ENCODE results near the gene FBXL17.

DNA sequence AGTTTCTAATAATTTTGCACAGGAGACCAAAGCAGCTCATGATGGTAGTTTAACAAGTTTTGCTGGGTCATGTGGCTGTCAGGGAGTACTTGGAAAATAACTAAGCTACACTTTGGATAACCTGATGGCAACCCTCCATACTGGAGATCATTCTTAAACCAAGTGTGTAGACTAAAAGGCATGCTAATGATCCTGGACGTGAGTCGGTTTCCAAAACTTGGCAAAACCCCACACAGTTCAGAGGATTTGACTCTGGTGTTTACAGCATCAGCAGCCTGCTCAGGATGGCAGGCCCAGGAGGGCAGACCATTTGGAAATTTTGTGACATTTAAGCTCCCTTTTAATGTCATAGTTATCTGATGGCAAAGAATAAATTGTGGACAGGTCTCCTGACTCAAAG lies 514.6 kb downstream of the FBXL17 start:
- TF ChIP-seq, protein P1, sequence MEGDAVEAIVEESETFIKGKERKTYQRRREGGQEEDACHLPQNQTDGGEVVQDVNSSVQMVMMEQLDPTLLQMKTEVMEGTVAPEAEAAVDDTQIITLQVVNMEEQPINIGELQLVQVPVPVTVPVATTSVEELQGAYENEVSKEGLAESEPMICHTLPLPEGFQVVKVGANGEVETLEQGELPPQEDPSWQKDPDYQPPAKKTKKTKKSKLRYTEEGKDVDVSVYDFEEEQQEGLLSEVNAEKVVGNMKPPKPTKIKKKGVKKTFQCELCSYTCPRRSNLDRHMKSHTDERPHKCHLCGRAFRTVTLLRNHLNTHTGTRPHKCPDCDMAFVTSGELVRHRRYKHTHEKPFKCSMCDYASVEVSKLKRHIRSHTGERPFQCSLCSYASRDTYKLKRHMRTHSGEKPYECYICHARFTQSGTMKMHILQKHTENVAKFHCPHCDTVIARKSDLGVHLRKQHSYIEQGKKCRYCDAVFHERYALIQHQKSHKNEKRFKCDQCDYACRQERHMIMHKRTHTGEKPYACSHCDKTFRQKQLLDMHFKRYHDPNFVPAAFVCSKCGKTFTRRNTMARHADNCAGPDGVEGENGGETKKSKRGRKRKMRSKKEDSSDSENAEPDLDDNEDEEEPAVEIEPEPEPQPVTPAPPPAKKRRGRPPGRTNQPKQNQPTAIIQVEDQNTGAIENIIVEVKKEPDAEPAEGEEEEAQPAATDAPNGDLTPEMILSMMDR (IDR thresholded peaks at IDR 0.05): no peak
- TF ChIP-seq POLR2A (IDR thresholded peaks at IDR 0.05): no peak
